ENCODE results near the gene GGTLC2.
A peak's percentile ranks its signal among the peaks of the same experiment; 100 is the strongest.

Gene GGTLC2

GRCh38 chr22:22691716-22692701, 47.6 kb downstream of the GGTLC2 start:
- DNase-seq, result no peak

- DNase-seq, result peak; percentile 18
These were observed 48.5 kb downstream of the GGTLC2 start for GRCh38 chr22:22692707-22693530.

GRCh38 chr22:22693531-22693884, 49.1 kb downstream of the GGTLC2 start:
- DNase-seq, result no peak

GRCh38 chr22:22694106-22694505, 49.7 kb downstream of the GGTLC2 start:
- no peak for DNase-seq

- DNase-seq, result no peak
These were observed 51.7 kb downstream of the GGTLC2 start for GRCh38 chr22:22696104-22696503.

Data from fibroblast of skin of abdomen (primary cell).